ENCODE data around the gene ATP2A1. TPM values are rescaled to one million over a fixed set of nuclear protein-coding genes. Genes with fewer than 3 reads are reported as not detected.
"Not testable (repeated sequence)": the region's sequence is repeated elsewhere in the genome, so short reads cannot be mapped to it uniquely, and the experiment has no call there.

ATP2A1 gene
- total RNA-seq, 1 experiment from 2014 or later: 3.0 TPM

DNA sequence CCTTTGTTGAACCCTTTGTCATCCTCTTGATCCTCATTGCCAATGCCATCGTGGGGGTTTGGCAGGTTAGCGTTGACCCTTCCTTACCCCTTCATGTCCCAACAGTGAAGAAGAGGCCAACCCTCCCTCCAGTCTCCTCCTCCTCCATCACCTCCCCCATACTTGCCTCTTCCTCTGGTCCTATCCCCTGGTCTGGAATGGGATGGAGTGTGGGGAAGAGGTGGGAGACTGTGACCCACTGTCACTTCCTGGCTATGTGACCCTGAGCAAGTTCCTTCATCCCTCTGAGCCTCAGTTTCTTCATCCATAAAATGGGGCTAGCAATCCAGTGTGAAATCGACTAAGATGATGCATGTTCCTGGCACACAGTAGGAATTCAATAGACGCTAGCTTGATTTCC, 2.7 kb downstream of the ATP2A1 start:
- Histone ChIP-seq H3K36me3 (ENCODE audit: insufficient read depth, low read length, poor library complexity, severe bottlenecking) (no peaks in the 10 kb centered on the region), H3K9me3 (ENCODE audit: low read depth, low read length, poor library complexity, severe bottlenecking) (no peaks in the 10 kb centered on the region), H3K27me3 (replicated peaks; ENCODE audit: insufficient read depth, low read depth, low read length, poor library complexity) (no peaks in the 10 kb centered on the region), H3K4me3 (ENCODE audit: low read depth, low read length, poor library complexity, severe bottlenecking) (no peak overlapping the region), H3K27ac (ENCODE audit: low read depth, low read length, poor library complexity, severe bottlenecking) (no peak overlapping the region), H3K4me1 (ENCODE audit: insufficient read depth, low read length, poor library complexity, severe bottlenecking) (no peaks in the 10 kb centered on the region)
- no peak for DNase-seq (ENCODE audit: low spot score)
- ChIA-PET CTCF (interaction anchor here (0.6 kb wide), 1 partner anchor 53 kb away, joined by 5 read pairs; no protein-coding TSS in a partner anchor), POLR2A (ENCODE audit: low non-redundant PET) (no interaction called here)
- TF ChIP-seq, protein P1, sequence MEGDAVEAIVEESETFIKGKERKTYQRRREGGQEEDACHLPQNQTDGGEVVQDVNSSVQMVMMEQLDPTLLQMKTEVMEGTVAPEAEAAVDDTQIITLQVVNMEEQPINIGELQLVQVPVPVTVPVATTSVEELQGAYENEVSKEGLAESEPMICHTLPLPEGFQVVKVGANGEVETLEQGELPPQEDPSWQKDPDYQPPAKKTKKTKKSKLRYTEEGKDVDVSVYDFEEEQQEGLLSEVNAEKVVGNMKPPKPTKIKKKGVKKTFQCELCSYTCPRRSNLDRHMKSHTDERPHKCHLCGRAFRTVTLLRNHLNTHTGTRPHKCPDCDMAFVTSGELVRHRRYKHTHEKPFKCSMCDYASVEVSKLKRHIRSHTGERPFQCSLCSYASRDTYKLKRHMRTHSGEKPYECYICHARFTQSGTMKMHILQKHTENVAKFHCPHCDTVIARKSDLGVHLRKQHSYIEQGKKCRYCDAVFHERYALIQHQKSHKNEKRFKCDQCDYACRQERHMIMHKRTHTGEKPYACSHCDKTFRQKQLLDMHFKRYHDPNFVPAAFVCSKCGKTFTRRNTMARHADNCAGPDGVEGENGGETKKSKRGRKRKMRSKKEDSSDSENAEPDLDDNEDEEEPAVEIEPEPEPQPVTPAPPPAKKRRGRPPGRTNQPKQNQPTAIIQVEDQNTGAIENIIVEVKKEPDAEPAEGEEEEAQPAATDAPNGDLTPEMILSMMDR (conservative IDR thresholded peaks at IDR 0.05; ENCODE audit: low read depth, low read length): no peak
- no peak for TF ChIP-seq EZH2 (IDR thresholded peaks at IDR 0.05; ENCODE audit: borderline replicate concordance, low read depth, low read length, poor library complexity, severe bottlenecking)
- intact Hi-C loops (cut with micrococcal nuclease; ENCODE audit: unreplicated experiment): no loop called here
- BruUV-seq (replicated peaks): no TSS peak

DNA sequence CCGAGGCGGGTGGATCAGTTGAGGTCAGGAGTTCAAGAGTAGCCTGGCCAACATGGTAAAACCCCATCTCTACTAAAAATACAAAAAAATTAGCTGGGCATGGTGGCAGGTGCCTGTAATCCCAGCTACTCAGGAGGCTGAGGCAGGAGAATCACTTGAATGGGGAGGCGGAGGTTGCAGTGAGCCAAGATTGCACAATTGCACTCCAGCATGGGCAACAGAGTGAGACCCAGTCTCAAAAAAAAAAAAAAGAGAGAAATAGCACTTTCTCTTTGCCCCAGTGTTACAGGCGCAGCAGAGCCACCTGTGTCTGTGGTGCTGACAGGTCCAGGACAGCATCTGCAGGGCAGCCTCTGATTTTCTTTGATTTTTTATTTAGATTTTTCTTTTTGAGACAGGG, 3.3 kb downstream of the ATP2A1 start:
- H3K27me3 ChIP-seq (replicated peaks; ENCODE audit: insufficient read depth, low read depth, low read length, poor library complexity); POLR2A ChIA-PET (ENCODE audit: low non-redundant PET); CTCF ChIA-PET; H3K9me3 ChIP-seq (ENCODE audit: low read depth, low read length, poor library complexity, severe bottlenecking); H3K4me1 ChIP-seq (ENCODE audit: insufficient read depth, low read length, poor library complexity, severe bottlenecking); H3K36me3 ChIP-seq (ENCODE audit: insufficient read depth, low read length, poor library complexity, severe bottlenecking); H3K4me3 ChIP-seq (ENCODE audit: low read depth, low read length, poor library complexity, severe bottlenecking); H3K27ac ChIP-seq (ENCODE audit: low read depth, low read length, poor library complexity, severe bottlenecking); BruUV-seq (replicated peaks); DNase-seq (ENCODE audit: low spot score); intact Hi-C loops (cut with micrococcal nuclease; ENCODE audit: unreplicated experiment): not testable (repeated sequence)

DNA sequence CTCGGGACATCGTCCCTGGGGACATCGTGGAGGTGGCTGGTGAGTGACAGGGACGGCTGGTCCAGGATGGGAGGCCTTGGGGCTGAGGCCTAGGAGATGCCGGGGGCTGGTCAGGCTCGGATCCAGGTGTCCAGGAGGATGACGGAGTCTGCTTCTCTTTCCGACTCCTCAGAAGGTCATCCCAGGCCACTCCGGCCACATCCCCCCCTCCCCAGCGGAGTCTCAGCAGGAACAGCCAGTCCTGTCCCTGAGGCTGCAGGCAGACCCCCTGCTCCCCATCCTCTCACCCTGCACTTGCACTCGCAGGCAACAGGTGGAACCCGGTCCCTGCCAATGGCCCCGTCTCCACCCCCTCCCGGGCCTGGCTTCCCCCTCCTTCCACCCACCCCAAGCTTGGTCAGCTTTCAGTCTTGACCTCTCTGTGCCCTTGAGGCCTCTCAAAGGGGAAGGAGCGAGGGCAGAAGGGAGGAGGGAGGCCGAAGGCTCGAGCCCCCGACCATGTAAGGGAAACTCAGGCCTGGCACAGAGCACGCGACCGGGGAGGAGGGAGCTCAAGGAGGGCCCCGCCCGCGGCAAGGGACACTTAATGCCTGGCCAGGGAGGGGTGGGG, 4.4 kb downstream of the ATP2A1 start:
- no peak for DNase-seq (ENCODE audit: low spot score)
- TF ChIP-seq, protein P1 (conservative IDR thresholded peaks at IDR 0.05; ENCODE audit: low read depth, low read length): no peak
- no peak for TF ChIP-seq EZH2 (IDR thresholded peaks at IDR 0.05; ENCODE audit: borderline replicate concordance, low read depth, low read length, poor library complexity, severe bottlenecking)
- intact Hi-C loops (cut with micrococcal nuclease; ENCODE audit: unreplicated experiment): no loop called here
- CTCF ChIA-PET: no interaction called here
- Histone ChIP-seq H3K4me1 (ENCODE audit: insufficient read depth, low read length, poor library complexity, severe bottlenecking) (no peaks in the 10 kb centered on the region), H3K36me3 (ENCODE audit: insufficient read depth, low read length, poor library complexity, severe bottlenecking) (no peaks in the 10 kb centered on the region), H3K27ac (ENCODE audit: low read depth, low read length, poor library complexity, severe bottlenecking) (no peak overlapping the region), H3K27me3 (replicated peaks; ENCODE audit: insufficient read depth, low read depth, low read length, poor library complexity) (no peaks in the 10 kb centered on the region), H3K4me3 (ENCODE audit: low read depth, low read length, poor library complexity, severe bottlenecking) (no peak overlapping the region), H3K9me3 (ENCODE audit: low read depth, low read length, poor library complexity, severe bottlenecking) (no peaks in the 10 kb centered on the region)
- no TSS peak for BruUV-seq (replicated peaks)
- POLR2A ChIA-PET (ENCODE audit: low non-redundant PET): no interaction called here

Measured in A673 (cell line).